Cardiac muscle cell (in vitro differentiated cells and primary cell): ENCODE data around the gene AHCTF1. TPM values are rescaled to one million over a fixed set of nuclear protein-coding genes. Genes with fewer than 3 reads are reported as not detected.
"Not testable (repeated sequence)": the region's sequence is repeated elsewhere in the genome, so short reads cannot be mapped to it uniquely, and the experiment has no call there.

ENCODE experiments used
- DNase-seq, 2 donors: peaks; one replicate each; pipeline versions ENCODE4 v3.0.0 to v3.0.0-alpha.2; 2010 to 2017; ENCODE audit warnings: low read depth in 1 of 2, low spot score in 1 of 2
- H3K27ac ChIP-seq: fragments of 200-600 bp; sonication (generic); 2 replicates; pipeline ENCODE4 v1.5.1; 2016
- H3K27me3 ChIP-seq: fragments of 200-600 bp; sonication (generic); 2 replicates; pipeline ENCODE4 v1.6.0; 2016; ENCODE audit warnings: control low read depth
- H3K36me3 ChIP-seq: fragments of 200-600 bp; sonication (generic); 2 replicates; pipeline ENCODE4 v1.5.1; 2016; ENCODE audit warnings: control low read depth
- H3K4me1 ChIP-seq: fragments of 200-600 bp; sonication (generic); 2 replicates; pipeline ENCODE4 v1.8.1; 2017; ENCODE audit warnings: low read depth, mild to moderate bottlenecking, mixed run types
- H3K4me3 ChIP-seq: fragments of 200-600 bp; sonication (generic); 2 replicates; pipeline ENCODE4 v1.5.1; 2016; ENCODE audit warnings: mild to moderate bottlenecking
- H3K9me3 ChIP-seq: fragments of 200-600 bp; sonication (generic); 2 replicates; pipeline ENCODE4 v1.5.1; 2017; ENCODE audit warnings: low read depth, mild to moderate bottlenecking, control low read depth
- polyA plus RNA-seq: library from polyadenylated mRNA; unstranded; fragments of >200 nt; fragmentation: Nextera tagmentation; extraction: Ambion mirVana; gene quantifications from 2 replicates; pipeline ENCODE4 v1.2.1, GENCODE V29; 2016
- total RNA-seq: library from RNA; depleted of rRNA; stranded (reverse); fragments of >200 nt; gene quantifications from 2 replicates; pipeline ENCODE4 v1.2.3, GENCODE V29; 2016
- TF ChIP-seq, protein P1 (sequence below): IDR thresholded peaks from 2 replicates; pipeline ENCODE4 v1.5.1; 2012; ENCODE audit warnings: low read depth, mild to moderate bottlenecking, low read length

Gene AHCTF1
- total and polyA plus RNA-seq, 2 experiments from 2014 or later: 6.3 to 19.1 TPM

DNA sequence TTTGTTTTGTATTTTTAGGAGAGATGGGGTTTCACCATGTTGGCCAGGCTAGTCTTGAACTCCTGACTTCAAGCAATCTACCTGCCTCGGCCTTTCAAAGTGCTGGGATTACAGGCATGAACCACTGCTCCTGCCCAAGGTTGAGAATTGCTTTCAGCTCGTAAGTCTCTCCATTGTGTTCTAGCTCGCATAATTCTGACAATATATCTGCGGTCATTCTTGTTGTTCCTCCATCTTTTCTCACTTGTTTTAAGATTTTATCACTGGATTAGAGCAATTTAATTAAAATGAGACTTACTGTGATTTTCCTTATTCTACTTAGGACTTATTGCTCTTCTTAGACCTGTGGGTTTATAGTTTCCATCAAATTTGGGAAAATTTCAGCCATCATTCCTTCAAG is 102.9 kb downstream of the AHCTF1 start:
- H3K9me3 ChIP-seq: no peaks in the 10 kb centered on the region
- H3K4me1 ChIP-seq: no peaks in the 10 kb centered on the region
- H3K27ac ChIP-seq: no peak overlapping the region
- no peak for DNase-seq
- H3K27me3 ChIP-seq: no peaks in the 10 kb centered on the region
- TF ChIP-seq, protein P1, sequence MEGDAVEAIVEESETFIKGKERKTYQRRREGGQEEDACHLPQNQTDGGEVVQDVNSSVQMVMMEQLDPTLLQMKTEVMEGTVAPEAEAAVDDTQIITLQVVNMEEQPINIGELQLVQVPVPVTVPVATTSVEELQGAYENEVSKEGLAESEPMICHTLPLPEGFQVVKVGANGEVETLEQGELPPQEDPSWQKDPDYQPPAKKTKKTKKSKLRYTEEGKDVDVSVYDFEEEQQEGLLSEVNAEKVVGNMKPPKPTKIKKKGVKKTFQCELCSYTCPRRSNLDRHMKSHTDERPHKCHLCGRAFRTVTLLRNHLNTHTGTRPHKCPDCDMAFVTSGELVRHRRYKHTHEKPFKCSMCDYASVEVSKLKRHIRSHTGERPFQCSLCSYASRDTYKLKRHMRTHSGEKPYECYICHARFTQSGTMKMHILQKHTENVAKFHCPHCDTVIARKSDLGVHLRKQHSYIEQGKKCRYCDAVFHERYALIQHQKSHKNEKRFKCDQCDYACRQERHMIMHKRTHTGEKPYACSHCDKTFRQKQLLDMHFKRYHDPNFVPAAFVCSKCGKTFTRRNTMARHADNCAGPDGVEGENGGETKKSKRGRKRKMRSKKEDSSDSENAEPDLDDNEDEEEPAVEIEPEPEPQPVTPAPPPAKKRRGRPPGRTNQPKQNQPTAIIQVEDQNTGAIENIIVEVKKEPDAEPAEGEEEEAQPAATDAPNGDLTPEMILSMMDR: no peak
- H3K36me3 ChIP-seq: no peaks in the 10 kb centered on the region
- H3K4me3 ChIP-seq: no peak overlapping the region

DNA sequence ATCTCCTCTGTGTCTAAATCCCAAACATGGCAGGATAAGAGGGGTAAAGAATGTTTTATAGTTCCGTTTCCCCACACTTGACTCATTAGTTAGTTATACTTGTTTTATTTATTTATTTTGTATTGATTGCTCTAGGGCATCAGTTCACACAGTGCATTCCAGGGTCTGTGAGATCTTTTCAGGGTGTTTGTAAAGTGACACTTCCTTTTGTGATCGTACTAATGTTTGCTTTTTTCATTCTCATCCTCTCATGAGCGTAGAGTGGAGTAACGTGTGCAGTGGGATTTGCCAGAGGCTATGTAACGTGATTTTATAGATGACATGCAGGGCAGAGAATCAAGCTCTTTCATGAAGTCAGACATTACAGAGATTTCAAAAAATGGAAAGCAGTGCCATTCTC is 104.4 kb downstream of the AHCTF1 start:
- TF ChIP-seq, protein P1: no peak
- Histone ChIP-seq H3K4me3 (no peak overlapping the region), H3K9me3 (no peaks in the 10 kb centered on the region), H3K36me3 (no peaks in the 10 kb centered on the region), H3K27me3 (no peaks in the 10 kb centered on the region), H3K27ac (no peak overlapping the region), H3K4me1 (no peaks in the 10 kb centered on the region)
- DNase-seq: no peak

DNA sequence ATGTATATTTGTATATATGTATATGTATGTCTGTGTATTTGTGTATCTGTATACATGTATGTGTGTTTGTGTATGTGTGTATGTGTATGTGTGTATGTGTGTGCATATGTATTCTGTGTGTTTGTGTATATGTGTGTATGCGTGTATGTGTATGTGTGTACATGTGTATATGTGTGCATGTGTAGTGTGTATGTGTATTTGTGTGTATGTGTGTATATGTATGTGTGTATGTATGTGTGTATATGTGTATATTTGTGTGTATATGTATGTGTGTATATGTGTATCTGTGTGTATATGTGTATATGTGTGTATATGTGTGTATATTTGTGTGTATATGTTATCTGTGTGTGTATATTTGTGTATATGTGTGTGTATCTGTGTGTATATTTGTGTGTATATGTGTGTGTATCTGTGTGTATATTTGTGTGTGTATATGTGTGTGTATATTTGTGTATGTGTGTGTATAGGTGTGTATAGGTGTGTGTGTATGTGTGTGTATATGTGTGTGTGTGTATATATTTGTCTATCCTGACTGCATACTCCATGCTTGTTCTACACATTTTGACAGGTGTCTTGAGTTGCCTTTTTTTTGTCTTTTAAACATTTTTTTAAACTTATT is 106.1 kb downstream of the AHCTF1 start:
- no peak for DNase-seq
- Histone ChIP-seq H3K4me1 (no peaks in the 10 kb centered on the region), H3K4me3 (no peak overlapping the region), H3K27me3 (no peaks in the 10 kb centered on the region), H3K27ac (no peak overlapping the region), H3K9me3 (no peaks in the 10 kb centered on the region), H3K36me3 (no peaks in the 10 kb centered on the region)
- TF ChIP-seq, protein P1: no peak

DNA sequence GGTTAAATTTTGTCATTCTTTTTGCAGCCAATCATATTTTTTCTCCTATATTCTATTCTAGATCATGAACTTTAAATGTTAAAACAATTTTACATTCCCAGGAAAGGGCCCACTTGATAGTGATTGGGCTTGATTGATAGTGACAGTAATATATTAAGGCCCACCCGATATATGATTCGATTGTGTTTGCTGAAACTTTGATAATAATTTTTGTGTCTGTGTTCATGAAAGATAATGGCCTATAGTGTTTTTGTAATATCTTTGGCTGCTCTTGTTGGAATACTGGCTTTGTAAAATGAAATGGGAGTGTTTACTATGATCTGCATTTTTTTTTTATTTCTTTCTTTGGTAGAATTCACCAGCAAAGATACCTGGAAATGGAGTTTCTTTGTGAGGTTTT is 107.2 kb downstream of the AHCTF1 start:
- no peaks in the 10 kb centered on the region for H3K9me3 ChIP-seq
- no peaks in the 10 kb centered on the region for H3K4me1 ChIP-seq
- TF ChIP-seq, protein P1: no peak
- no peaks in the 10 kb centered on the region for H3K27me3 ChIP-seq
- no peak for DNase-seq
- no peak overlapping the region for H3K27ac ChIP-seq
- H3K4me3 ChIP-seq: no peak overlapping the region
- H3K36me3 ChIP-seq: no peaks in the 10 kb centered on the region

DNA sequence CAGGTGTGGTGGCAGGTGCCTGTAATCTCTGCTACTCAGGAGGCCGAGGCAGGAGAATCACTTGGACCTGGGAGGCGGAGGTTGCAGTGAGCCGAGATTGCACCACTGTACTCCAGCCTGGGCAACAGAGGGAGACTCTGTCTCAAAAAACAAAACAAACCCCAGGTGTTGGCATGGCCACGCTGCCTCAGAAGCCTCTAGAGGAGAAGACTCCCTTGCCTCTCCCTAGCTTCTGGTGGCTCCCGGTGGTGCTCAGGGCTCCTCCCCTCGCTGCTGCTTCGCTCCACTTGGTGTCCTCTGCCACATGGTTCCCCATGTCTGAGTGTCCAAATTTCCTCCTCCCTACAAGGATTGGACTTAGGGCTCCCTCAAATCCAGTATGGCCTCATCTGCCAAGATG is 109.6 kb downstream of the AHCTF1 start:
- H3K36me3 ChIP-seq, H3K27me3 ChIP-seq, H3K4me1 ChIP-seq, H3K9me3 ChIP-seq, H3K27ac ChIP-seq, H3K4me3 ChIP-seq, DNase-seq: not testable (repeated sequence)

DNA sequence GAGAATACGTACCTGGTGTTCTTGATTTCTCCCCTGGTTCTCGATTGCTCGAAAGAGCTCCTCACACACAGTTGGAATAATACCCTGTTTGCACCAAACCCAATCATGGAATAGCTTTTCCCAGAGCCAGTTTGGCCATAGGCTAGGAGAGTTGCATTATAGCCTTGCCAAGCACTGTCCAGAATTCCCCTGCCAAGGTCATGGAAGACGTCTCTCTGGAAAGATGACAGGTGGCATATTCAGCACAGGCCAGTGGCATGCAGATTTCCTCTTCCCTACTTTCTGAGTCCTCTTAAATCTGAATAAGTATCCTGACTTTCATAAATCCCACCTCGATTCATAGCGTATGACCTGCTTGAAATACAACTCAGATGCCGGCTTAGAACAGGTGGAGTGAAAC is 111.1 kb downstream of the AHCTF1 start:
- TF ChIP-seq, protein P1: no peak
- no peak overlapping the region for H3K27ac ChIP-seq
- no peaks in the 10 kb centered on the region for H3K36me3 ChIP-seq
- H3K4me1 ChIP-seq: no peaks in the 10 kb centered on the region
- no peak overlapping the region for H3K4me3 ChIP-seq
- DNase-seq: no peak
- H3K9me3 ChIP-seq: no peaks in the 10 kb centered on the region
- no peaks in the 10 kb centered on the region for H3K27me3 ChIP-seq

DNA sequence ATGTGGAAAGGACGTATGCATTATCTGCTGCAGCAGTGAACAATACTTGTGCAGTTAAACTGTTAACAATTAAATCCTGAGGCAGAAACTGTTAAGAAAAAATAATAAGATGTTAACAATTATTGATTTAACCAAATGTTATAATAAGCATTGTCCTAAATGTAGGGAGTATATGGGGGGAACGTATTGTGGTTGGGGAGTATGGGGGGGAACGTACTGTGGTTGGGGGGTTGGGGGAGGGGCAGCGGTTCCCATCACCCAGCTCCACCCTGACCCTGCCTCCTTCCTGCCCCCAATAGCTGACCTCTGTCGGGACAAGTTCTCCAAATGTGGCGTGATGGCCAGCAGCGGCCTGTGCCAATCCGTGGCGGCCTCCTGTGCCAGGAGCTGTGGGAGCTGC is 114.0 kb downstream of the AHCTF1 start:
- H3K36me3 ChIP-seq: not testable (repeated sequence)

More for the DNA sequence above, 114.0 kb downstream of the AHCTF1 start:
- H3K4me1 ChIP-seq, H3K27ac ChIP-seq, H3K9me3 ChIP-seq, H3K4me3 ChIP-seq, H3K27me3 ChIP-seq: not testable (repeated sequence)
- peak in 1 of 2 donors; percentile 22 for DNase-seq
